ENCODE results near the gene VAPA. TPM values are rescaled to one million over a fixed set of nuclear protein-coding genes. Genes with fewer than 3 reads are reported as not detected.

The VAPA gene
- polyA plus RNA-seq, 1 donor (not counting 4 experiments of a cell fraction or from before 2014, with no cell fraction given), result 350 TPM

DNA sequence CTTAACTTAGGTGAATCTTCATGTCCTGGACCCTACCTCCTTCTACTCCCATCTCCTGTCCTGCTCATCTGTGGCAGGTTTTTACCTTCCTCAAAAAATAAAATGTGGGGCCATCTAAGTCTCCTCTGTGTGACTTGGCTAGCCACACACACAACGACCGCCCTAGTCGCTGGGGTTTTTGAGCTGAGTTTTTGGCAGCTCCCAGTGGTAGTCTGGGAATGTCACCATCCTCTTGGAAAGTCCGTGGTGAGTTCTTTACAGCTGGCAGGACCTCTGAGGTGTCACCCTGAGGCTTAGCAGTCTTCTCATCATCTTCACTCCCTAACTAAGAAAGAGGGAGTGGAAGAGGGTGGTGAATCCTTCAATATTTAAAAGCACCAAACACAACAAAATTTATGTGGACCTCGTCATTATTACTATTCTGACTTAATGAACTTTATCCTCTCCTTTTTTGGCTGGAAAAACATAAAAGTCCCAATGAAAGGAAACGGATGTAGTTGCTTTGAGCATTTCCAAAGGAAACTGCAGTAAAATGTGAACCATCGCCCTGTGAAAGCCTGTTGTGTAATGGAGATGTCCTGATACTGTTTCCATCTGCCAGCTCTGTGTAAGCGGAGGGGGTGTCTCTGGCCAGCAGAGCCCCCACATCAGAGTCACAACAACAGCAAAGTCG is 78.6 kb downstream of the VAPA start:
- no peak overlapping the region for H3K27ac ChIP-seq (ENCODE audit: control insufficient read depth, insufficient read depth, low read length)
- TF ChIP-seq, protein P1, sequence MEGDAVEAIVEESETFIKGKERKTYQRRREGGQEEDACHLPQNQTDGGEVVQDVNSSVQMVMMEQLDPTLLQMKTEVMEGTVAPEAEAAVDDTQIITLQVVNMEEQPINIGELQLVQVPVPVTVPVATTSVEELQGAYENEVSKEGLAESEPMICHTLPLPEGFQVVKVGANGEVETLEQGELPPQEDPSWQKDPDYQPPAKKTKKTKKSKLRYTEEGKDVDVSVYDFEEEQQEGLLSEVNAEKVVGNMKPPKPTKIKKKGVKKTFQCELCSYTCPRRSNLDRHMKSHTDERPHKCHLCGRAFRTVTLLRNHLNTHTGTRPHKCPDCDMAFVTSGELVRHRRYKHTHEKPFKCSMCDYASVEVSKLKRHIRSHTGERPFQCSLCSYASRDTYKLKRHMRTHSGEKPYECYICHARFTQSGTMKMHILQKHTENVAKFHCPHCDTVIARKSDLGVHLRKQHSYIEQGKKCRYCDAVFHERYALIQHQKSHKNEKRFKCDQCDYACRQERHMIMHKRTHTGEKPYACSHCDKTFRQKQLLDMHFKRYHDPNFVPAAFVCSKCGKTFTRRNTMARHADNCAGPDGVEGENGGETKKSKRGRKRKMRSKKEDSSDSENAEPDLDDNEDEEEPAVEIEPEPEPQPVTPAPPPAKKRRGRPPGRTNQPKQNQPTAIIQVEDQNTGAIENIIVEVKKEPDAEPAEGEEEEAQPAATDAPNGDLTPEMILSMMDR (optimal IDR thresholded peaks at IDR 0.05 in 1 of 3, IDR thresholded peaks at IDR 0.05 in 1 of 3, conservative IDR thresholded peaks at IDR 0.05 in 1 of 3; ENCODE audit: extremely low read depth in 1 of 3, insufficient read depth in 2 of 3, low read length in 3 of 3), result no peak
- no peak for TF ChIP-seq EZH2 (IDR thresholded peaks at IDR 0.05; ENCODE audit: low read length)

DNA sequence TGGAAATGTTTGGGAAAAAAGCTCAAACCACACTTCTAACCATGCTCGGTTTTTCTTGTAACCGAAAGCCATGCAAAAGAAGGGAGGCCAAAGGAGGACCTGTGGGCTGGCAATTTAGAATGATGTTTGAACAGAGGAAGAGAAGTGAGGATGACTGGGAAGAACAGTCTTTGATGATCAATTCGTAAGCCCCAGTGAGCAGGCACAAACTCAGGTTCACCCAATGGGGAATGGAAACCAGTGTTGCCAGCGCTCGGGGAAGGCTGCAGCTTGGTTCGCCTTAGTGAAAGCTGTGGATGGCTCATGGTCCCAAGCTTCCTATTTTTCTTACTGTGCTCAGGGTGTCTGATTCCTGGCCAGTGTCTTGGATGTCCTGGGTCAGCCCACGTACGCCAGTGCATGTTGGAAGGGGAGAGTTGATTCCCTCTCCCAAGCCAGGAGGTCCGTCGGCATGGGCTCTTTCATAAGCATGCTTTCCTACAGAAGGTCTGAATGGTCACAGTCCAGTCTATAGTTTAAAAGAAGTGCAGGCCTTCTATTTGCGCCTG is 79.2 kb downstream of the VAPA start:
- H4K20me1 ChIP-seq (ENCODE audit: control insufficient read depth, extremely low read depth, insufficient read depth, low read length), result no peaks in the 10 kb centered on the region
- H3K36me3 ChIP-seq (ENCODE audit: control insufficient read depth in 2 of 2, extremely low read depth in 1 of 2, insufficient read depth in 2 of 2, low read length in 2 of 2), result no peaks in the 10 kb centered on the region
- H3K9me1 ChIP-seq (ENCODE audit: control insufficient read depth, extremely low read depth, insufficient read depth, low read length), result no peaks in the 10 kb centered on the region
- no peaks in the 10 kb centered on the region for H3K79me2 ChIP-seq (ENCODE audit: control insufficient read depth, insufficient read depth, low read length)
- H3K9ac ChIP-seq (ENCODE audit: control insufficient read depth, extremely low read depth, insufficient read depth, low read length), result no peak overlapping the region
- H3K9me3 ChIP-seq (ENCODE audit: control insufficient read depth, low read depth, low read length), result no peaks in the 10 kb centered on the region
- no peaks in the 10 kb centered on the region for H3K4me1 ChIP-seq (ENCODE audit: control insufficient read depth, extremely low read depth, insufficient read depth, low read length)
- H2AFZ ChIP-seq (ENCODE audit: control insufficient read depth, low read length), result no peak overlapping the region
- H3K27ac ChIP-seq (ENCODE audit: control insufficient read depth, insufficient read depth, low read length), result no peak overlapping the region
- dilution Hi-C loops (cut with MboI; ENCODE audit: extremely low pct_ligation_motif_present, low sequenced_read_pairs), result loop anchor here (10.0 kb wide), 1 partner anchor 522 kb away; no protein-coding TSS in a partner anchor
- no peak for TF ChIP-seq EZH2 (IDR thresholded peaks at IDR 0.05; ENCODE audit: low read length)
- TF ChIP-seq, protein P1 (optimal IDR thresholded peaks at IDR 0.05 in 1 of 3, IDR thresholded peaks at IDR 0.05 in 1 of 3, conservative IDR thresholded peaks at IDR 0.05 in 1 of 3; ENCODE audit: extremely low read depth in 1 of 3, insufficient read depth in 2 of 3, low read length in 3 of 3), result no peak
- DNase-seq (ENCODE audit: low read depth, low spot score) (no peak), FAIRE-seq (no peak)
- H3K4me2 ChIP-seq (ENCODE audit: control insufficient read depth, extremely low read depth, insufficient read depth, low read depth, low read length), result no peak overlapping the region
- H3K4me3 ChIP-seq (ENCODE audit: control insufficient read depth in 2 of 3, extremely low read depth in 1 of 3, insufficient read depth in 2 of 3, low read depth in 1 of 3, low read length in 3 of 3), result no peak overlapping the region
- peaks cover 3% of the 10 kb centered on the region for H3K27me3 ChIP-seq (ENCODE audit: control insufficient read depth, extremely low read depth, insufficient read depth, low read length)

More for the DNA sequence above, 78.6 kb downstream of the VAPA start:
- Histone ChIP-seq H3K79me2 (ENCODE audit: control insufficient read depth, insufficient read depth, low read length) (no peaks in the 10 kb centered on the region), H2AFZ (ENCODE audit: control insufficient read depth, low read length) (no peak overlapping the region), H4K20me1 (ENCODE audit: control insufficient read depth, extremely low read depth, insufficient read depth, low read length) (no peaks in the 10 kb centered on the region), H3K27me3 (ENCODE audit: control insufficient read depth, extremely low read depth, insufficient read depth, low read length) (peaks cover 3% of the 10 kb centered on the region), H3K9me3 (ENCODE audit: control insufficient read depth, low read depth, low read length) (no peaks in the 10 kb centered on the region), H3K4me2 (ENCODE audit: control insufficient read depth, extremely low read depth, insufficient read depth, low read depth, low read length) (no peak overlapping the region), H3K36me3 (ENCODE audit: control insufficient read depth in 2 of 2, extremely low read depth in 1 of 2, insufficient read depth in 2 of 2, low read length in 2 of 2) (no peaks in the 10 kb centered on the region), H3K9ac (ENCODE audit: control insufficient read depth, extremely low read depth, insufficient read depth, low read length) (no peak overlapping the region), H3K4me3 (ENCODE audit: control insufficient read depth in 2 of 3, extremely low read depth in 1 of 3, insufficient read depth in 2 of 3, low read depth in 1 of 3, low read length in 3 of 3) (no peak overlapping the region), H3K4me1 (ENCODE audit: control insufficient read depth, extremely low read depth, insufficient read depth, low read length) (no peaks in the 10 kb centered on the region), H3K9me1 (ENCODE audit: control insufficient read depth, extremely low read depth, insufficient read depth, low read length) (no peaks in the 10 kb centered on the region)
- FAIRE-seq, result no peak
- dilution Hi-C loops (cut with MboI; ENCODE audit: extremely low pct_ligation_motif_present, low sequenced_read_pairs), result loop anchor here (10.0 kb wide), 1 partner anchor 522 kb away; no protein-coding TSS in a partner anchor
- no peak for DNase-seq (ENCODE audit: low read depth, low spot score)
